Keratinocyte (primary cell): ENCODE data around the gene ERBB4. TPM values are rescaled to one million over a fixed set of nuclear protein-coding genes. Genes with fewer than 3 reads are reported as not detected.

ENCODE experiments used
- DNase-seq: peaks from one replicate; pipeline ENCODE4 v3.0.0-alpha.2; 2011; ENCODE audit warnings: low read depth, missing footprints, low spot score
- FAIRE-seq: peaks from 2 replicates; lab custom pipeline; 2011; peaks lifted over from hg19 to GRCh38; lab: Jason Lieb, UNC
- H2AFZ ChIP-seq: 2 replicates; pipeline ENCODE4 v1.6.0; 2012; ENCODE audit warnings: low read length, control low read depth, inconsistent platforms; ENCODE audit not compliant: control insufficient read depth
- H3K27ac ChIP-seq: 2 replicates; pipeline ENCODE4 v1.5.1; 2011; ENCODE audit warnings: low read length; ENCODE audit not compliant: control insufficient read depth, insufficient read depth
- H3K27me3 ChIP-seq: 3 replicates; pipeline ENCODE4 v1.6.0; 2011; ENCODE audit warnings: low read length; ENCODE audit not compliant: control insufficient read depth, insufficient read depth; ENCODE audit errors: extremely low read depth
- H3K36me3 ChIP-seq, 2 experiments: 2 replicates in 1 of 2; 3 replicates in 1 of 2; pipeline ENCODE4 v1.5.1; 2011; ENCODE audit warnings: low read length in 2 of 2, mild to moderate bottlenecking in 1 of 2; ENCODE audit not compliant: control insufficient read depth in 2 of 2, insufficient read depth in 2 of 2; ENCODE audit errors: extremely low read depth in 1 of 2
- H3K4me1 ChIP-seq: 3 replicates; pipeline ENCODE4 v1.5.1; 2011; ENCODE audit warnings: low read length; ENCODE audit not compliant: control insufficient read depth, insufficient read depth; ENCODE audit errors: extremely low read depth
- H3K4me2 ChIP-seq: 3 replicates; pipeline ENCODE4 v1.6.0; 2011; ENCODE audit warnings: low read depth, low read length; ENCODE audit not compliant: control insufficient read depth, insufficient read depth; ENCODE audit errors: extremely low read depth
- H3K4me3 ChIP-seq, 3 experiments: fragments of 200-600 bp in 1 of 3; sonication (generic) in 1 of 3; 2 replicates in 2 of 3; 3 replicates in 1 of 3; pipeline ENCODE4 v1.5.1; 2011 to 2016; ENCODE audit warnings: low read length in 3 of 3, mild to moderate bottlenecking in 3 of 3, control low read depth in 2 of 3, inconsistent platforms in 1 of 3, low read depth in 1 of 3, mixed read lengths in 1 of 3, mixed run types in 1 of 3, moderate library complexity in 1 of 3; ENCODE audit not compliant: control insufficient read depth in 2 of 3, insufficient read depth in 2 of 3; ENCODE audit errors: extremely low read depth in 1 of 3
- H3K79me2 ChIP-seq: 2 replicates; pipeline ENCODE4 v1.6.0; 2012; ENCODE audit warnings: low read length; ENCODE audit not compliant: control insufficient read depth, insufficient read depth
- H3K9ac ChIP-seq: 3 replicates; pipeline ENCODE4 v1.6.0; 2011; ENCODE audit warnings: low read length; ENCODE audit not compliant: control insufficient read depth, insufficient read depth; ENCODE audit errors: extremely low read depth
- H3K9me1 ChIP-seq: 3 replicates; pipeline ENCODE4 v1.6.0; 2011; ENCODE audit warnings: low read length; ENCODE audit not compliant: control insufficient read depth, insufficient read depth; ENCODE audit errors: extremely low read depth
- H3K9me3 ChIP-seq: 2 replicates; pipeline ENCODE4 v1.5.1; 2012; ENCODE audit warnings: low read depth, low read length; ENCODE audit not compliant: control insufficient read depth
- H4K20me1 ChIP-seq: 3 replicates; pipeline ENCODE4 v1.6.0; 2011; ENCODE audit warnings: low read length; ENCODE audit not compliant: control insufficient read depth, insufficient read depth; ENCODE audit errors: extremely low read depth
- EZH2 ChIP-seq: IDR thresholded peaks from one replicate; pipeline ENCODE4 v1.6.1; 2012; ENCODE audit warnings: inconsistent platforms, mild to moderate bottlenecking, low read length, moderate library complexity
- dilution Hi-C: fragments of 300-500 bp; cut with MboI; formaldehyde crosslinking; loops from one replicate; pipeline ENCODE4 v1.7.0; 2020; ENCODE audit warnings: low sequenced_read_pairs; ENCODE audit not compliant: extremely low pct_ligation_motif_present
- polyA plus RNA-seq, 5 experiments: library from polyadenylated mRNA; depleted of rRNA in 3 of 5; stranded (reverse) in 3 of 5; stranded (forward) in 1 of 5; unstranded in 1 of 5; fragments of >200 nt; gene quantifications; 1 replicate in 1 of 5; 2 replicates in 3 of 5; 3 replicates in 1 of 5; pipeline versions ENCODE4 v1.2.1 to v1.2.3, GENCODE V29; 2011 to 2012; ENCODE audit warnings: missing spikeins in 2 of 5, low read depth in 1 of 5, low replicate concordance in 1 of 5
- TF ChIP-seq, protein P1 (sequence below), 3 experiments: IDR thresholded peaks in 1 of 3; conservative IDR thresholded peaks in 1 of 3; optimal IDR thresholded peaks in 1 of 3; 2 replicates in 2 of 3; 3 replicates in 1 of 3; pipeline versions ENCODE3 to v1.5.1; 2011; ENCODE audit warnings: low read length in 3 of 3, mild to moderate bottlenecking in 3 of 3, moderate library complexity in 2 of 3, control low read depth in 1 of 3, inconsistent platforms in 1 of 3; ENCODE audit not compliant: insufficient read depth in 2 of 3; ENCODE audit errors: extremely low read depth in 1 of 3

The ERBB4 gene
- polyA plus RNA-seq, 1 donor (not counting 4 experiments of a cell fraction or from before 2014, with no cell fraction given): 0.01 TPM

DNA sequence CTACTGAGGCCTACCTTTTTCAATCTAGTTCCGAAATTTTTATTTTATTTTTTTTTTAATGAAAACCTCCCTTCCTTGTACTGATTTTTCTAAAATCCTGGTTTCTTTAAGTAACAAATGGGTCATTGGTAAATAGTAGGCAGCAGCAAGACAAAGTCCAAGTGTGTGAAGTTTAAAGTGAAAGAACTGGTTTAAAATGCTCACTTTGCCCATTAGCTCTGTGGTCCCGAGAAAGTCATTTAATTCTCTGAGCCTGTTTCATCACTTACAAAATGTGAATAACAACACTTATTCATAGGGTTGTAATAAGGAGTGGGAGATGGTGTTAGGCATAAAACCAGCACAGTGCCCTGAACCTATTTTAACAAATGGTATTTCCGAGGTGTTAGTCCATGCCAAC, 426.2 kb downstream of the ERBB4 start:
- FAIRE-seq: no peak
- no peak overlapping the region for H3K27ac ChIP-seq
- H4K20me1 ChIP-seq: no peaks in the 10 kb centered on the region
- H3K36me3 ChIP-seq: no peaks in the 10 kb centered on the region
- no peaks in the 10 kb centered on the region for H3K9me3 ChIP-seq
- H2AFZ ChIP-seq: no peak overlapping the region
- dilution Hi-C loops: no loop called here
- no peak overlapping the region for H3K4me2 ChIP-seq
- DNase-seq: no peak
- no peaks in the 10 kb centered on the region for H3K79me2 ChIP-seq
- H3K4me3 ChIP-seq: no peak overlapping the region
- TF ChIP-seq EZH2: no peak
- TF ChIP-seq, protein P1, sequence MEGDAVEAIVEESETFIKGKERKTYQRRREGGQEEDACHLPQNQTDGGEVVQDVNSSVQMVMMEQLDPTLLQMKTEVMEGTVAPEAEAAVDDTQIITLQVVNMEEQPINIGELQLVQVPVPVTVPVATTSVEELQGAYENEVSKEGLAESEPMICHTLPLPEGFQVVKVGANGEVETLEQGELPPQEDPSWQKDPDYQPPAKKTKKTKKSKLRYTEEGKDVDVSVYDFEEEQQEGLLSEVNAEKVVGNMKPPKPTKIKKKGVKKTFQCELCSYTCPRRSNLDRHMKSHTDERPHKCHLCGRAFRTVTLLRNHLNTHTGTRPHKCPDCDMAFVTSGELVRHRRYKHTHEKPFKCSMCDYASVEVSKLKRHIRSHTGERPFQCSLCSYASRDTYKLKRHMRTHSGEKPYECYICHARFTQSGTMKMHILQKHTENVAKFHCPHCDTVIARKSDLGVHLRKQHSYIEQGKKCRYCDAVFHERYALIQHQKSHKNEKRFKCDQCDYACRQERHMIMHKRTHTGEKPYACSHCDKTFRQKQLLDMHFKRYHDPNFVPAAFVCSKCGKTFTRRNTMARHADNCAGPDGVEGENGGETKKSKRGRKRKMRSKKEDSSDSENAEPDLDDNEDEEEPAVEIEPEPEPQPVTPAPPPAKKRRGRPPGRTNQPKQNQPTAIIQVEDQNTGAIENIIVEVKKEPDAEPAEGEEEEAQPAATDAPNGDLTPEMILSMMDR (optimal IDR thresholded peaks at IDR 0.05 in 1 of 3, IDR thresholded peaks at IDR 0.05 in 1 of 3, conservative IDR thresholded peaks at IDR 0.05 in 1 of 3; ENCODE audit: extremely low read depth in 1 of 3, insufficient read depth in 2 of 3, low read length in 3 of 3): no peak
- H3K27me3 ChIP-seq: no peaks in the 10 kb centered on the region
- no peaks in the 10 kb centered on the region for H3K4me1 ChIP-seq
- H3K9ac ChIP-seq: no peak overlapping the region
- no peaks in the 10 kb centered on the region for H3K9me1 ChIP-seq

DNA sequence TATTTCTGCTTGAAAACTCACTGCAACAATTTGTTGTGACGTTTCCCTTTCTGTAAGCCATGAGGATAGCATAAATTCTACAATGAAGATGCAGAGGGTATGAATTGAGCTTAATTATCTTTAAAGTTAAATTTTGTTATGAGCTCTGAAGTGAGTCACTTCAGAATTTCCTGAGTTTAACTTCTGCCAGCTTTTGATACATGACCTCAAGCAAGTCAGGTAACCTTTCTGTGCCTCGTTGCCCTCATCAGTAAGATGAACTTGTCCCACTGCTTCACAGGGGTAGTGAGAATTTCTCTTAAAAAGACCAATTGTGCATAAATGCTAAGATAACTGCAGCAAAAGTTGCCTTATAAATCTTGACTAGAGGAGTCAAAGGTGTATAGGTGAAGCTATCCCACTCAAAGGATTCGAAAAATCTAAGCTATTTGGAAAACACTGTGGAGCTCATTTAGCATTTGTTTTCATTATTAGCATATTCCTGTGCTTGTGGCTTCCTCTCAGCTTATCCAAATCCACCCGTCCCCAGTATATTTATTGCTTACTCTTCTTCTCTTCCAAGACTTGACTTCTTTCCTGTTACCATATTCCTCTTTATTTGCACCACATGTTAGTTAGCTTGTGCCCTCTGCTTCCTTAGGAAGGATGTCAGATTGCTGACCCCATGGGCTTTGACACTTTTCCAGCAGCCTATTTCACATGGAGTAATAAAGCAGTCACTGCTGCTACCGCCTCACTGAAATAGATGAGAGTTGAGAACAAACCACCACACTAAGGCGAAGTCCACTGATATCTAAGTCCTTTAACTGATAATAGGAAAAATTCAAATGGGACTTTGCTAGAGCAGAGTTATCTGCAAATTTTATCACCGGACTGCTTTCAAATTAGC, 428.6 kb downstream of the ERBB4 start:
- FAIRE-seq: no peak
- no peak for DNase-seq
- H3K36me3 ChIP-seq: no peaks in the 10 kb centered on the region
- H4K20me1 ChIP-seq: no peaks in the 10 kb centered on the region
- dilution Hi-C loops: no loop called here
- H3K27ac ChIP-seq: no peak overlapping the region
- no peaks in the 10 kb centered on the region for H3K27me3 ChIP-seq
- H3K4me3 ChIP-seq: no peak overlapping the region
- no peak overlapping the region for H2AFZ ChIP-seq
- no peaks in the 10 kb centered on the region for H3K9me1 ChIP-seq
- no peak overlapping the region for H3K9ac ChIP-seq
- TF ChIP-seq EZH2: no peak
- TF ChIP-seq, protein P1 (optimal IDR thresholded peaks at IDR 0.05 in 1 of 3, IDR thresholded peaks at IDR 0.05 in 1 of 3, conservative IDR thresholded peaks at IDR 0.05 in 1 of 3; ENCODE audit: extremely low read depth in 1 of 3, insufficient read depth in 2 of 3, low read length in 3 of 3): no peak
- no peaks in the 10 kb centered on the region for H3K4me1 ChIP-seq
- H3K79me2 ChIP-seq: no peaks in the 10 kb centered on the region
- H3K9me3 ChIP-seq: no peaks in the 10 kb centered on the region
- no peak overlapping the region for H3K4me2 ChIP-seq
